ENCODE measurements around the gene C1orf174.

C1orf174 gene

DNA sequence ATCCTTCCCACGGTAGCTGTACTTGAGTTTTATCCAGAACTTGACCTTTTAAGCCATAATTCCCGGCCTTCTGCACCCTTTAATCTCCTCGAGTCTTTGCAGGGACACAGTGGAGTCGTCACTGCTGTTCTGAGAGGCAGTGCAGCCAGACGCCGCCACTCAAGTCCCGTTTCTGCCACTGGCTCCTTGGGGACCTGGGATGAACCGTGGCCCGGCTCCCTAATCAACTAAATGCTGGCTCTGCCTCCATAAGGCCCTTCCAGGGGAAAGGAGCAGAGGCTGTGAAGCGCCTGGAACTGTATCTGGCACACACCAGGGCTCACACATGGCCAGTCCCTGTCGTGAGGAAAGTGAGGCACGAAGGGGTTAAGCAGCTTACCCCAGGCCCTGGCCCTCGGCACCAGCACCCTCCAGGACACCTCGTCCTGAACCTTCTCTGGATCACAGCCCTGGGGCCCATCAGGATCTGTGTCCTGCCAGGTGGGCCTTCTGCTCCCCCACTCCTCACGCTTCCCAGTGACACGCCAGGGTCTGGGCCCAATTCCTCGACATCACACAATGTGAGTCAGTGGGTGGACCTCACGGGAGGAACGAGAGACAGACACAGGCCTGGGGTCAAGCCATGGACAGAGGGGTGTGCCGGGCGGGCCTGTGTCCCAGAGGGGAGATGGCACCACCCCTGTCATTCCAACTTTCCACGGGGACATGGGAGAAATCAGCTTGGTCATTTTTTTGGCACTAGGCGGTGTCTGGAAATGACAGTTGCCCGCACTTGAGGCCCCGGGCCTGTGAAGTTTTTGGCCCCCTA, 23.5 kb upstream of the C1orf174 start:
- Histone ChIP-seq H3K4me3 (ENCODE audit: low read length in 2 of 2) (no peak overlapping the region), H3K18ac (ENCODE audit: low read length) (peak overlapping the region; percentile 79), H2BK120ac (ENCODE audit: low read depth, low read length) (no peak overlapping the region), H3K9ac (ENCODE audit: low read depth, low read length, poor library complexity) (peak overlapping the region; percentile 32), H2BK15ac (ENCODE audit: low read length) (no peak overlapping the region), H2AFZ (ENCODE audit: low read length) (no peak overlapping the region), H3K14ac (ENCODE audit: low read length) (no peak overlapping the region), H3K23ac (ENCODE audit: low read depth, low read length, poor library complexity) (no peak overlapping the region), H3K9me3 (replicated peaks in 1 of 2; ENCODE audit: control insufficient read depth in 2 of 2, insufficient read depth in 1 of 2, low read depth in 1 of 2, low read length in 2 of 2) (no peaks in the 10 kb centered on the region), H3K79me1 (ENCODE audit: low read depth, low read length) (no peaks in the 10 kb centered on the region), H2BK5ac (ENCODE audit: low read length) (no peak overlapping the region), H2BK12ac (ENCODE audit: low read length) (no peak overlapping the region), H3K4ac (ENCODE audit: low read length) (no peak overlapping the region), H3K27me3 (ENCODE audit: control insufficient read depth in 3 of 3, insufficient read depth in 3 of 3, low read depth in 1 of 3, low read length in 3 of 3) (peaks cover 0 to 41% (median 0%) of the 10 kb centered on the region in 3 experiments), H3K27ac (replicated peaks; ENCODE audit: low read length) (no peak overlapping the region), H4K8ac (ENCODE audit: low read depth, low read length) (no peak overlapping the region), H2AK5ac (ENCODE audit: low read depth, low read length) (no peak overlapping the region), H3K4me1 (ENCODE audit: control insufficient read depth in 2 of 2, insufficient read depth in 1 of 2, low read depth in 1 of 2, low read length in 2 of 2) (peaks cover 0 to 11% of the 10 kb centered on the region in 2 donors), H3K36me3 (replicated peaks in 1 of 2; ENCODE audit: control insufficient read depth in 2 of 2, insufficient read depth in 2 of 2, low read length in 2 of 2) (no peaks in the 10 kb centered on the region), H3K4me2 (ENCODE audit: insufficient read depth, low read length, poor library complexity, severe bottlenecking) (no peak overlapping the region), H4K91ac (ENCODE audit: low read depth, low read length, poor library complexity) (no peak overlapping the region)
- no peak for DNase-seq (ENCODE audit: low spot score)
- WGBS, 2 donors (ENCODE audit: extremely low coverage in 2 of 2, insufficient read length in 2 of 2, insufficient replicate concordance in 1 of 2): no CpG with 5 or more reads among the region's 25 CpGs

DNA sequence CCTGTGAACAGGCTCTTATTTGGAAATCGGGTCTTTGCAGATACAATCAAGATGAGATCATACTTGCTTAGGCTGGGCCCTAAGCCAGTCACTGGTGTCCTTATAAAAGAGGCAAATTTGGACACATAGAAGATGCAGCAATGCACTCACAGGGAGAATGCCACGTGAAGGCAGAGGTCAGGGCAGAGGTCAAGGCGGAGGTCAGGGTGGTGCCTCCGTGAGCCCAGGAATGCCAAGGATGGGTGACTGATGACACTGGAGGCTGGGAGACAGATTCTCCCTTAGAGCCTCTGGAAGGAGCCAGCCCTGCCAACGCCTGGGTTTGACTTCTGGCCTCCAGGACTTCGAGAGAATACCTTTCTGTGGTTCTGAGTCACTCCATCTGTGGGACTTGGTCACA, 22.8 kb upstream of the C1orf174 start:
- Histone ChIP-seq H4K8ac (ENCODE audit: low read depth, low read length) (no peak overlapping the region), H3K4ac (ENCODE audit: low read length) (no peak overlapping the region), H2BK12ac (ENCODE audit: low read length) (no peak overlapping the region), H3K27me3 (ENCODE audit: control insufficient read depth in 3 of 3, insufficient read depth in 3 of 3, low read depth in 1 of 3, low read length in 3 of 3) (peaks cover 0 to 43% (median 0%) of the 10 kb centered on the region in 3 experiments), H3K27ac (replicated peaks; ENCODE audit: low read length) (no peak overlapping the region), H3K4me2 (ENCODE audit: insufficient read depth, low read length, poor library complexity, severe bottlenecking) (no peak overlapping the region), H3K4me1 (ENCODE audit: control insufficient read depth in 2 of 2, insufficient read depth in 1 of 2, low read depth in 1 of 2, low read length in 2 of 2) (peaks cover 0 to 11% of the 10 kb centered on the region in 2 donors), H3K4me3 (ENCODE audit: low read length in 2 of 2) (no peak overlapping the region), H2BK120ac (ENCODE audit: low read depth, low read length) (no peak overlapping the region), H3K9ac (ENCODE audit: low read depth, low read length, poor library complexity) (no peak overlapping the region), H3K14ac (ENCODE audit: low read length) (no peak overlapping the region), H3K23ac (ENCODE audit: low read depth, low read length, poor library complexity) (no peak overlapping the region), H3K36me3 (replicated peaks in 1 of 2; ENCODE audit: control insufficient read depth in 2 of 2, insufficient read depth in 2 of 2, low read length in 2 of 2) (no peaks in the 10 kb centered on the region), H2AFZ (ENCODE audit: low read length) (no peak overlapping the region), H2AK5ac (ENCODE audit: low read depth, low read length) (no peak overlapping the region), H3K79me1 (ENCODE audit: low read depth, low read length) (peaks cover 2% of the 10 kb centered on the region), H4K91ac (ENCODE audit: low read depth, low read length, poor library complexity) (no peak overlapping the region), H3K9me3 (replicated peaks in 1 of 2; ENCODE audit: control insufficient read depth in 2 of 2, insufficient read depth in 1 of 2, low read depth in 1 of 2, low read length in 2 of 2) (peaks cover 0 to 3% of the 10 kb centered on the region in 2 donors), H3K18ac (ENCODE audit: low read length) (no peak overlapping the region), H2BK15ac (ENCODE audit: low read length) (no peak overlapping the region), H2BK5ac (ENCODE audit: low read length) (no peak overlapping the region)
- WGBS, 2 donors (ENCODE audit: extremely low coverage in 2 of 2, insufficient read length in 2 of 2, insufficient replicate concordance in 1 of 2): no CpG with 5 or more reads among the region's 6 CpGs
- DNase-seq (ENCODE audit: low spot score): no peak

DNA sequence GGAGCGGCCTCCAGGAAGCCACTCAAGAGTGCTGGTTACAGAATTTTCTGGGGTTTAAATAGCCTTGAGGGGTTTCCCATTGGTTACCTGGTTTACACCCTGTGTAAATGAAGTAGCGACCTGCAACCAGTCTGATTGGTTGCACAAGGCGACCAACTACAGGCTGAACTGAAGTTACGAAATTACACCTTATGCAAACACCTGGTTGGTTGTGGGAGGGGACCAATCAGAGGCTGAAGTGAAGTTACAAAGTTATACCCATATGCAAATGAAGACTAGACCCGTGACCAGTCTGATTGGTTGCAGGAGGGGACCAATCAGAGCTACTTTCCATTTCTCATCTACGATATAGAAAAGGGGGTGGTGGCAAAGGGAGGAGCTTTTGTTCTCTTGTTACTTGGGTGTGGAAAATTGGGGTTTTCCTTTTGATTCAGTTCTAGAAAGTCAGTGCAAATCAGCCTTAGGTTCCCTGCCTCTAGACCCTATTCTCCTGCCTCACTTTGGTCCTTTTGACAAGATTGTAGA, 22.2 kb upstream of the C1orf174 start:
- H3K9ac ChIP-seq (ENCODE audit: low read depth, low read length, poor library complexity): no peak overlapping the region
- H3K27ac ChIP-seq (replicated peaks; ENCODE audit: low read length): no peak overlapping the region
- no peak overlapping the region for H2BK12ac ChIP-seq (ENCODE audit: low read length)
- H3K36me3 ChIP-seq (replicated peaks in 1 of 2; ENCODE audit: control insufficient read depth in 2 of 2, insufficient read depth in 2 of 2, low read length in 2 of 2): no peaks in the 10 kb centered on the region
- no peak overlapping the region for H3K4me3 ChIP-seq (ENCODE audit: low read length in 2 of 2)
- H2BK15ac ChIP-seq (ENCODE audit: low read length): no peak overlapping the region
- no peak overlapping the region for H2BK120ac ChIP-seq (ENCODE audit: low read depth, low read length)
- H4K8ac ChIP-seq (ENCODE audit: low read depth, low read length): no peak overlapping the region
- no peak overlapping the region for H4K91ac ChIP-seq (ENCODE audit: low read depth, low read length, poor library complexity)
- no peak overlapping the region for H2AK5ac ChIP-seq (ENCODE audit: low read depth, low read length)
- H3K4me2 ChIP-seq (ENCODE audit: insufficient read depth, low read length, poor library complexity, severe bottlenecking): no peak overlapping the region
- no CpG with 5 or more reads among the region's 6 CpGs for WGBS, 2 donors (ENCODE audit: extremely low coverage in 2 of 2, insufficient read length in 2 of 2, insufficient replicate concordance in 1 of 2)
- peaks cover 0 to 11% of the 10 kb centered on the region in 2 donors for H3K4me1 ChIP-seq (ENCODE audit: control insufficient read depth in 2 of 2, insufficient read depth in 1 of 2, low read depth in 1 of 2, low read length in 2 of 2)
- peaks cover 2% of the 10 kb centered on the region for H3K79me1 ChIP-seq (ENCODE audit: low read depth, low read length)
- no peak overlapping the region for H3K23ac ChIP-seq (ENCODE audit: low read depth, low read length, poor library complexity)
- no peak overlapping the region for H2AFZ ChIP-seq (ENCODE audit: low read length)
- no peak overlapping the region for H3K18ac ChIP-seq (ENCODE audit: low read length)
- no peak overlapping the region for H3K14ac ChIP-seq (ENCODE audit: low read length)
- no peak overlapping the region for H3K4ac ChIP-seq (ENCODE audit: low read length)
- no peak overlapping the region for H2BK5ac ChIP-seq (ENCODE audit: low read length)
- H3K27me3 ChIP-seq (ENCODE audit: control insufficient read depth in 3 of 3, insufficient read depth in 3 of 3, low read depth in 1 of 3, low read length in 3 of 3): peaks cover 0 to 45% (median 0%) of the 10 kb centered on the region in 3 experiments
- no peak for DNase-seq (ENCODE audit: low spot score)
- peaks cover 0 to 3% of the 10 kb centered on the region in 2 donors for H3K9me3 ChIP-seq (replicated peaks in 1 of 2; ENCODE audit: control insufficient read depth in 2 of 2, insufficient read depth in 1 of 2, low read depth in 1 of 2, low read length in 2 of 2)

DNA sequence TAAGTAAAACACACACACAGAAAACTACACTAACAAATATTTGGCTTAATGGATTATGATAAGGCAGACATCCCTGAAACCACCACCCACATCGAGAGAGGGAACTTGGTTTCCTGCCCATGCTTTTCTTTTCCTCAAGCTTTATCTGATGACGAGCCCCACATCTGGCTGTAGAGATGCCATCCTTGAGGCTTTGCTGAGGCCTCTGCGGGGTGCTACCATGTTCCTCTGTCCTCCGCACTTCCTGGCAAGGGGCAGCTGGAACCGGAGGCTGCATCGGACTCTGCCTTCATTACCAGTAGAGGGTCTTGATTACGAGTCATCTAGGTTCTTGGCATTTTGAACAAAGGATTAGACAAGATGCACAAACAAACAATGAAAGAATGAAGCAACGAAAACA, 21.7 kb upstream of the C1orf174 start:
- H3K4me1 ChIP-seq (ENCODE audit: control insufficient read depth in 2 of 2, insufficient read depth in 1 of 2, low read depth in 1 of 2, low read length in 2 of 2): peaks cover 0 to 11% of the 10 kb centered on the region in 2 donors
- no peak overlapping the region for H3K23ac ChIP-seq (ENCODE audit: low read depth, low read length, poor library complexity)
- H3K79me1 ChIP-seq (ENCODE audit: low read depth, low read length): peaks cover 2% of the 10 kb centered on the region
- no peak overlapping the region for H4K8ac ChIP-seq (ENCODE audit: low read depth, low read length)
- H4K91ac ChIP-seq (ENCODE audit: low read depth, low read length, poor library complexity): no peak overlapping the region
- no peak overlapping the region for H3K14ac ChIP-seq (ENCODE audit: low read length)
- no peak overlapping the region for H2BK12ac ChIP-seq (ENCODE audit: low read length)
- no peak overlapping the region for H2BK15ac ChIP-seq (ENCODE audit: low read length)
- no peaks in the 10 kb centered on the region for H3K36me3 ChIP-seq (replicated peaks in 1 of 2; ENCODE audit: control insufficient read depth in 2 of 2, insufficient read depth in 2 of 2, low read length in 2 of 2)
- peaks cover 0 to 3% of the 10 kb centered on the region in 2 donors for H3K9me3 ChIP-seq (replicated peaks in 1 of 2; ENCODE audit: control insufficient read depth in 2 of 2, insufficient read depth in 1 of 2, low read depth in 1 of 2, low read length in 2 of 2)
- H3K9ac ChIP-seq (ENCODE audit: low read depth, low read length, poor library complexity): no peak overlapping the region
- WGBS, 2 donors (ENCODE audit: extremely low coverage in 2 of 2, insufficient read length in 2 of 2, insufficient replicate concordance in 1 of 2): no CpG with 5 or more reads among the region's 8 CpGs
- no peak overlapping the region for H2BK120ac ChIP-seq (ENCODE audit: low read depth, low read length)
- no peak overlapping the region for H2BK5ac ChIP-seq (ENCODE audit: low read length)
- H3K4ac ChIP-seq (ENCODE audit: low read length): no peak overlapping the region
- DNase-seq (ENCODE audit: low spot score): no peak
- no peak overlapping the region for H3K27ac ChIP-seq (replicated peaks; ENCODE audit: low read length)
- no peak overlapping the region for H3K4me2 ChIP-seq (ENCODE audit: insufficient read depth, low read length, poor library complexity, severe bottlenecking)
- no peak overlapping the region for H2AFZ ChIP-seq (ENCODE audit: low read length)
- H2AK5ac ChIP-seq (ENCODE audit: low read depth, low read length): no peak overlapping the region
- peaks cover 0 to 45% (median 0%) of the 10 kb centered on the region in 3 experiments for H3K27me3 ChIP-seq (ENCODE audit: control insufficient read depth in 3 of 3, insufficient read depth in 3 of 3, low read depth in 1 of 3, low read length in 3 of 3)
- no peak overlapping the region for H3K4me3 ChIP-seq (ENCODE audit: low read length in 2 of 2)
- no peak overlapping the region for H3K18ac ChIP-seq (ENCODE audit: low read length)
